Measurements from ENCODE around the gene HLA-DOB. TPM values are rescaled to one million over a fixed set of nuclear protein-coding genes. Genes with fewer than 3 reads are reported as not detected.

The HLA-DOB gene
- total and polyA plus RNA-seq, 2 of the 13 experiments (the other 11 are each of a cell fraction or from before 2014, with no cell fraction given) = not detected

DNA sequence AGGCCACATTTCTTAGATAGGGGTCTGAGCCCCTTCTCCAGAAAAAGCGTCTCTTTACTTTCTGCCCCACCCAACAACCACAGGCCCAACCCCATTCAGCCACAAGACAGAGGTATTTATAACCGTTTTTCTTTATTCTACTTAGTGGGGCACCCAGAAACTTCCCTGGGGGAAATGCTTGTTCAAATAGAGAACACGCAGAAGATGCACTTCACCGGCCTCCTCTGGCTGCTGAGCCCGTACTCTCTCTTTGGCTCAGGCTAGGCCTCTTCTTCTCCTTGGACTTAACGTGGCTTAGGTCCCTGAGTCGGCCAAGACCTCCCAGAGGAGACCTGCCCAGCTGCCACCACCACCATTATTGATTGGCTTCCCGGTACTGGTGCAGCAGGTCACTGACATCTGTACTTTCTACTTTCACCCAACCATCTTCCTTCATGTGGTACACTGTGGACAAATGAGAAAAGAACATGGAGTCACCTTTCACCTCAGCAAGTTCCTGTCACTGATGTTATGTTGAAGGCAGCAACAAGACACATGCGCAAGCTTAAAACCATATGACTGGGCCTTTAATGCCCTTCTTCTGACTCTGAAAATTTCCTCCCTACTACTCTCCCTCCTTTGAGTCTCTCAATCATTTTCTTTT lies 23.9 kb upstream of the HLA-DOB start:
- no peak overlapping the region for H3K4me3 ChIP-seq (replicated peaks in 1 of 3; ENCODE audit: insufficient read depth in 1 of 3, low read depth in 2 of 3, low read length in 3 of 3)
- POLR2A ChIA-PET = no interaction called here
- CTCF ChIA-PET (ENCODE audit: low intra/inter-chr PET ratio, low total read pairs) = interaction anchor here (3.1 kb wide), 1 partner anchor 13 kb away, joined by 39 read pairs; the partner anchor contains the start of genes PSMB9 and TAP1
- DNase-seq (ENCODE audit: low spot score) = no peak
- H3K9me3 ChIP-seq (ENCODE audit: low read length) = no peaks in the 10 kb centered on the region
- no peaks in the 10 kb centered on the region for H4K20me1 ChIP-seq (ENCODE audit: insufficient read depth, low read length)
- intact Hi-C loops (cut with micrococcal nuclease; ENCODE audit: unreplicated experiment) (no loop called here), in situ Hi-C loops (cut with HindIII; ENCODE audit: extremely low pct_ligation_motif_present, low pct_unique_long_range_greater_than_20kb) (no loop called here)
- H3K36me3 ChIP-seq (replicated peaks in 1 of 2; ENCODE audit: control insufficient read depth in 1 of 2, insufficient read depth in 2 of 2, low read length in 2 of 2) = no peaks in the 10 kb centered on the region
- H3K4me1 ChIP-seq (ENCODE audit: insufficient read depth, low read length) = peaks cover 31% of the 10 kb centered on the region
- H3K4me2 ChIP-seq (ENCODE audit: low read depth, low read length) = no peak overlapping the region
- no peaks in the 10 kb centered on the region; a peak in 1 of 5 replicates for H3K27me3 ChIP-seq (ENCODE audit: control insufficient read depth in 1 of 2, insufficient read depth in 2 of 2, low read length in 2 of 2)
- no TSS peak for BruUV-seq (replicated peaks)
- no peak overlapping the region for H3K9ac ChIP-seq (ENCODE audit: insufficient read depth, low read depth, low read length)
- WGBS (ENCODE audit: low lambda C conversion rate) = 88% methylated on average over 9 of the region's 9 CpGs
- peaks cover 4% of the 10 kb centered on the region for H3K79me2 ChIP-seq (ENCODE audit: insufficient read depth, low read length)
- H2AFZ ChIP-seq (ENCODE audit: low read length) = no peak overlapping the region
- no peak for TF ChIP-seq SOX6 (IDR thresholded peaks at IDR 0.05)
- TF ChIP-seq SOX6 (CRISPR knock-in tag; IDR thresholded peaks at IDR 0.05) = no peak
- no peak for TF ChIP-seq ZFP90 (CRISPR knock-in tag; IDR thresholded peaks at IDR 0.05; ENCODE audit: borderline replicate concordance)
- ATAC-seq = no peak
- no peak for FAIRE-seq
- H3K27ac ChIP-seq (ENCODE audit: extremely low read length, insufficient read depth, low read length) = no peak overlapping the region

DNA sequence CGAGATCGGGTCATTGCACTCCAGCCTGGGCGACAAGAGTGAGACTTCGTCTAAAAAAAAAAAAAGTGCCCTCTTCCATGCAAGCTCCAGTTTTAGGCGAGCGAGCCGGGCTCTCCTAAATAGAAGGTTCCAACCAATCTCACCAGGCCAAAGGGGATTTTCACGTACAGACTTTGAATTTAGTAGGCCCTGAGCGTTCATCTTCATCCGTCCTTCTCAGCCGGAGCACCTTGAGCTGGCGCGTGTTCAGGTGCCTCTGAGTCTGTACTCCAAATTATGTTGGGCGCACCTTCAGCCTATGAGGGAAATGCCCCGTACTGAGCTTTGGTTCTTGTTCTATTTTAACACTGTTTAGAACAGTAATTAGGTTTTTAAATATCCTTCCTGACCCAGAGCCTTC lies 22.6 kb upstream of the HLA-DOB start:
- in situ Hi-C loops (cut with HindIII; ENCODE audit: extremely low pct_ligation_motif_present, low pct_unique_long_range_greater_than_20kb) (no loop called here), intact Hi-C loops (cut with micrococcal nuclease; ENCODE audit: unreplicated experiment) (no loop called here)
- H3K36me3 ChIP-seq (replicated peaks in 1 of 2; ENCODE audit: control insufficient read depth in 1 of 2, insufficient read depth in 2 of 2, low read length in 2 of 2) = peaks cover 2 to 7% of the 10 kb centered on the region in 2 experiments; a peak in 2 of 5 replicates
- H3K27ac ChIP-seq (ENCODE audit: extremely low read length, insufficient read depth, low read length) = no peak overlapping the region
- peaks cover 26% of the 10 kb centered on the region for H3K4me1 ChIP-seq (ENCODE audit: insufficient read depth, low read length)
- H3K4me2 ChIP-seq (ENCODE audit: low read depth, low read length) = no peak overlapping the region
- CTCF ChIA-PET (ENCODE audit: low intra/inter-chr PET ratio, low total read pairs) = interaction anchor here (2.9 to 3.1 kb wide), 2 partner anchors 15 to 29 kb away, joined by 39 to 65 read pairs; partner anchors contain the start of genes PSMB9 and TAP1
- no peak for ATAC-seq
- BruUV-seq (replicated peaks) = no TSS peak
- WGBS (ENCODE audit: low lambda C conversion rate) = 85% methylated on average over 15 of the region's 15 CpGs
- H3K9me3 ChIP-seq (ENCODE audit: low read length) = no peaks in the 10 kb centered on the region
- H4K20me1 ChIP-seq (ENCODE audit: insufficient read depth, low read length) = no peaks in the 10 kb centered on the region
- peaks cover 4% of the 10 kb centered on the region for H3K79me2 ChIP-seq (ENCODE audit: insufficient read depth, low read length)
- TF ChIP-seq, protein P1, sequence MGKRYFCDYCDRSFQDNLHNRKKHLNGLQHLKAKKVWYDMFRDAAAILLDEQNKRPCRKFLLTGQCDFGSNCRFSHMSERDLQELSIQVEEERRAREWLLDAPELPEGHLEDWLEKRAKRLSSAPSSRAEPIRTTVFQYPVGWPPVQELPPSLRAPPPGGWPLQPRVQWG (CRISPR knock-in tag; IDR thresholded peaks at IDR 0.05; ENCODE audit: borderline replicate concordance, low read depth) = no peak
- H3K27me3 ChIP-seq (ENCODE audit: control insufficient read depth in 1 of 2, insufficient read depth in 2 of 2, low read length in 2 of 2) = no peaks in the 10 kb centered on the region; a peak in 1 of 5 replicates
- H2AFZ ChIP-seq (ENCODE audit: low read length) = no peak overlapping the region
- FAIRE-seq = no peak
- H3K4me3 ChIP-seq (replicated peaks in 1 of 3; ENCODE audit: insufficient read depth in 1 of 3, low read depth in 2 of 3, low read length in 3 of 3) = no peak overlapping the region
- H3K9ac ChIP-seq (ENCODE audit: insufficient read depth, low read depth, low read length) = no peak overlapping the region
- POLR2A ChIA-PET = interaction anchor here (1.1 to 2.5 kb wide), 3 partner anchors 15 to 433 kb away, joined by 4 to 56 read pairs (median 56); partner anchors contain the start of genes PSMB9, RPS18, TAP1 and VPS52
- no peak for DNase-seq (ENCODE audit: low spot score)

Measured in HepG2 (cell line).